Dermis microvascular lymphatic vessel endothelial cell (primary cell): ENCODE data around the gene TMEM135. TPM values are rescaled to one million over a fixed set of nuclear protein-coding genes. Genes with fewer than 3 reads are reported as not detected.
"Not testable (repeated sequence)": the region's sequence is repeated elsewhere in the genome, so short reads cannot be mapped to it uniquely, and the experiment has no call there.

Source experiments
- DNase-seq, 2 donors: peaks; one replicate each; pipeline versions ENCODE4 v3.0.0 to v3.0.0-alpha.2; 2010; ENCODE audit warnings: low read depth in 2 of 2
- total RNA-seq: library from RNA; depleted of rRNA; stranded (reverse); fragments of >200 nt; gene quantifications from 2 replicates; pipeline ENCODE4 v1.2.1, GENCODE V29; 2014

The TMEM135 gene
- total RNA-seq, 1 donor from 2014 or later, result 25.8 TPM

DNA sequence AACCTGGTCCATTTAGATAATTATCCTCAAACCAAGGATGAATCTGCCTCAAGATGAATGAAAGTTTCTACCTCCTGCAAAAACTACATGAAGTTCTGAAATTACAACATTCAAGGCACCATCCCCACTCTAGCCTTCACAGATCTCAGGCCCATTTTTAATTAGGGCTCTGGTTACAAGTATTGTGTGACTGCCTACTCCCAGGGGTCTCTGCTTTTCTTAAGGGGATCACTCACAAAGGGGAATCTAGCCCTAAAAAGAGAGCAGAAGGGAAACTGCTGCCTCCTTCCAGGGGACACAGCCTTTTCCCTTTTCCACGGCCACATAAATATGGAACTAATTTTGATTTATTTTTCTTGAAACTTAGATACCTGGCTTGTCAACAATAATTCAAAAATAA lies 17.4 kb upstream of the TMEM135 start:
- DNase-seq, result no peak

DNA sequence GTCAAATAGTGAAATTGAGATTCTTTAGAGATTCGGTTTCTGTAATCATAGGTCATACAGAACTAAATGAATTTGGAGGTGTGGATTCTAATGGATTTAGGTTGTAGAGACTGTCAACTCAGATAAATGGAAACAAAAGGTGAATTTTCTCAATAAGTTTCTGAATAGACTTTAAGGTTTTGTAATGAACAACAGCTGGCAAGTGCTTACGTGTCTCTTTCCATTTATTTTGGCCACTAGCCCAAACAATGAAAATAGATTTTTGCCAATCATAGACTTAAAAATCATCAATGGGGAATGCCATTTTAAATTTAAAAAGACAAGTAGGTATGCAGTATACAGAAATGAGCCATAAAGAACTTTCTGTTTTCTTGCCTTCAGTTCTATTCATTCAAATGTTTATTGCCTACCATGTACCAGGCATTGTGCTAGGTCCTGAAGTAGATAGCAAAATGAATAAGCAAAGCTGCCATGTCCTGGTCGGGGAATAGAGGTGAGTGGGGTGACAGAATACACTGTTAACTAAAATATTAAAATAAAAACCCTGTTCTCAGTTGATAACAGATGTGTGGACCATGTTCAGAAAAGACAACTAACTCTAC lies 16.9 kb upstream of the TMEM135 start:
- DNase-seq, result peak in 1 of 2 donors; percentile 29

DNA sequence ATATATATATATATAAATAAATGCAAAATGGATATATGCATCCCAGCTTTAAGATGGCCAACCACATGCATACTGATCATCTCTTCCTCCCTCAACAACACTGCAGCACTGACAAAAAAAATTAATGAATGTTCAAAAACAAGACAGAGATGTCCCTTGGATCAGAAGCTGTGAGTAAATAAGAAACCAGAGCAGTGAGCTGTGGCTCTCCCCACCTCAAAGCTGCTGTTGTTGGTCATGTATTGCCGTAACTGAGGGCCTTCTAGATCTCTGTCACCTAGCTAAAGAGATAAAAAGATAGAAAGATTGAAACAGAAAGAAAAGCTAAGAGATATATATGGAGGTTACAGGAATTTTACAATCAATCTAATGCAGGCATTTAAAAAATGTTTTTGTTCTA lies 15.5 kb upstream of the TMEM135 start:
- DNase-seq, result no peak

DNA sequence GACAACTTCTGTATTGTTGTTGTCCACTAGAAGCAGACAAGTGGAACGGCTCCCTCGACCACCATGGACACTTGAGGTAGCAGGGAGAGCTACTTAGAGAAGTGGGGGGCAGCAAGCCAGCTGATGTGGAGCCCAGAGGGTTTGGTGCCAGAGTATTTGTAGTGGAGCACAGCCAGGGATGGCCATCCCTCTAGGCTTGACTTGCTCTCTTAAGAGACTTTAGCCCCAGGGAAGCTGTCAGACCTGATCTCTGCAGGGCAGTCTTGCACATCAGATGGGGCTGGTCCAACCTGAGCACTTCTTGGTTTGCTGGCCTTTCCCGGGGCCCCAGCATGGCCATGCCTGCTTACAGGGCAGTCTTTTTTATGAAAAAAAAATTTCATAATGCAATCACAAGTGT lies 15.0 kb upstream of the TMEM135 start:
- DNase-seq, result no peak

DNA sequence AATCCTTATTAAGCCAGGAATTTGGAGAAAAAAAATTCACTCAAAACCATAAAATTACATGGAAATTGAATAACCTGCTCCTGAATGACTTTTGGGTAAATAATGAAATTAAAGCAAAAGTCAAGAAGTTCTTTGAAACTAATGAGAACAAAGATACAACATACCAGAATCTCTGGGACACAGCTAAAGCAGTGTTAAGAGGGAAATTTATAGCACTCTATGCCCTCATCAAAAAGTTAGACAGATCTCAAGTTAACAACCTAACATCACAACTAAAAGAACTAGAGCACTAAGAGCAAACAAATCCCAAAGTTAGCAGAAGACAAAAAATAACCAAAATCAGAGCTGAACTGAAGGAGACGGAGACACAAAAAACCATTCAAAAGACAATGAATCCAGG lies 11.3 kb upstream of the TMEM135 start:
- not testable (repeated sequence) for DNase-seq

DNA sequence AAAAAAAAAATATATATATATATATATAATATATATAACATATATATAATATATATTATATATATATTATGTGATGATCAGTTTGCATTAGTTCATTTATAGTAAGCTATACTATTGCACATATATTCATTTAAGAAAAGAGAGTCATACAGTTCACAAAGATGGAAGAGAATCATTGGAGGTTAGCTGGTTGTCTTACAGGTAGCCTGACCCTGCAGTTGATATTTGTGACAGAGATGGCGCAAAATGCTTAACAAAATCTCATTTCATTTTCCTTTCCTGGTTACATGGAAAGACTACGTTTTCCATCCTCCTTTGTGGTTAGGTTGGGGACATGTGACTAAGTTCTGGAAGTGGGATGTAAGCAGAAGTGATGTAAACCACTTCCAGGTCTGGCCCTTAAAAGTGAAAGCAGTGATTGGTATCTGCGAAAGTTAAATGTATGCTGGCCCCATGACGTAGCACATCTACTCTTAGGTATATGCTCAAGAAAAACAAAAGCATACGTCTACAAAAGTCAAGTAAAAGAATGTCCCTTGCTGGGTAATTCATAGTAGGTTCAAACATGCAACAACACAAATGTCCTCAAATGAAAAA lies 7.2 kb upstream of the TMEM135 start:
- no peak for DNase-seq

DNA sequence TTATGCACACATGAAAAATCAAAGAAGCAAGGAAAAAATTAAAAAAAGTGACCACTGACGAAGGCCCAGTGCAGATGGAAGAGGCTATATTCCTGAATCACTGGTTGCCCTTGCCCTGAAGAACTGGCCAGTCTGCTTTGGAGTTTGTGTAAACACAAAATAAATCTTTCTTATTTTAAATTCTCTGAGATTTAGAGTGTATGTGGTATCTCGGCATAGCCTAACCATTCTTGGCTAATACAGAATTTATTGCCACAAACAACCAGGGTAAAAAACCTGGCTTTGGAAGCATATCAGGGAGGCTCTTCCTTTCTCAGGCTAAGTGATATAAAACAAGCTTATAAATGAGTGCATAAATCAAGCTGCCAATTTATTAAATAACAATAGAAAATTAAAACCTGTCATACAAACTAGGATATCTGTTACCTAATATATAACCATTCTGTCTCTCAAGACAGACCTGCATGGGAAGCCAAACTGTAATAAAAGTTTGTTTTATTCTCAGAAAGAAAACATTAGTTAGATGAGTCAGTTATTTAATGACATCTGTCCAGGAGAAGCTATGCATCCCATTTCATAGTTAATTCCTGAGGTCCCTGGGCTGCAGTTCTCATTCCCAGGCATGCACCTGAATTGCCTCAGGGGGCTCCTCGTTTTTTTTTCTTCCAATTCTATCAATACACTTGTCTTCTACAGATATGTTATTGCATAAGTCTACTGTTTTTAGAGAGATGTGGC lies 6.1 kb upstream of the TMEM135 start:
- no peak for DNase-seq

DNA sequence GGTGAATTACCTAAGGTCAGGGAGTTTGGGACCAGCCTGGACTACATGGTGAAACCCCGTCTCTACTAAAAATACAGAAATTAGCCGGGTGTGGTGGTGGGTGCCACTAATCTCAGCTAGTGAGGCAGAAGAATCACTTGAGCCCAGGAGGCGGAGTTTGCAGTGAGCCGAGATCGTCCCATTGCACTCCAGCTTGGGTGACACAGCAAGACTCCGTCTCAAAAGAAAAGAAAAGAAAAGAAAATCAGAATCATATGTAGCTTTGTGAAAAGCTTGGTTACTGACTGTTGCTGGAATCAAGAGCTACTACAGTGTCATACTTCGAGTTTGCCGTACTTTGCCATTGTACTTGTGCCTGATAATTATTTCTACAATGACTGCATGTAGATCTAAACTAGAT lies 4.2 kb upstream of the TMEM135 start:
- no peak for DNase-seq

DNA sequence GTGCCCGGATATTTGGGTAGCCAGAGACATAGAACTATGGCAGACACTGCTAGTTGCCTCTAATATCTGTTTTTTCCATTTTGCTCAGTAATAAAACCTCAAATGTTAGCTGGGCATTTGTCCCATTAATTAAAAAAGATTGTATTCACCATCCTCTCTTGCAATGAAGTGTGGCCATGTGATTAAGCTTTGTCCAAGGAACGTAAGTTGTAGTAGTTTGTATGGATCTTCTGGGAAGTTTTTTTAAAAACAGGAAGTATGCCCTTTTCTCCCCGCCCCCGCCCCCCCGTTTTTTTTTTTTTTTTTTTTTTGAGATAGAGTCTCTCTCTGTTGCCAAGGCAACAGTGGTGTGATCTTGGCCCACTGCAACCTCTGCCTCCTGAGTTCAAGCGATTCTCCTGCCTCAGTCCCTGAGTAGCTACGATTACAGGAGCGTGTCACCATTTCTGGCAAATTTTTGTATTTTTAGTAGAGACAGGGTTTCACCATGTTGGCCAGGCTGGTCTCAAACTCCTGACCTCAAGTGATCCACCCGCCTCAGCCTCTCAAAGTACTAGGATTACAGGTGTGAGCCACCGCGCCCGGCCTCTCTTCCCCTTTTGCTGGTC lies 1.7 kb upstream of the TMEM135 start:
- DNase-seq, result no peak

DNA sequence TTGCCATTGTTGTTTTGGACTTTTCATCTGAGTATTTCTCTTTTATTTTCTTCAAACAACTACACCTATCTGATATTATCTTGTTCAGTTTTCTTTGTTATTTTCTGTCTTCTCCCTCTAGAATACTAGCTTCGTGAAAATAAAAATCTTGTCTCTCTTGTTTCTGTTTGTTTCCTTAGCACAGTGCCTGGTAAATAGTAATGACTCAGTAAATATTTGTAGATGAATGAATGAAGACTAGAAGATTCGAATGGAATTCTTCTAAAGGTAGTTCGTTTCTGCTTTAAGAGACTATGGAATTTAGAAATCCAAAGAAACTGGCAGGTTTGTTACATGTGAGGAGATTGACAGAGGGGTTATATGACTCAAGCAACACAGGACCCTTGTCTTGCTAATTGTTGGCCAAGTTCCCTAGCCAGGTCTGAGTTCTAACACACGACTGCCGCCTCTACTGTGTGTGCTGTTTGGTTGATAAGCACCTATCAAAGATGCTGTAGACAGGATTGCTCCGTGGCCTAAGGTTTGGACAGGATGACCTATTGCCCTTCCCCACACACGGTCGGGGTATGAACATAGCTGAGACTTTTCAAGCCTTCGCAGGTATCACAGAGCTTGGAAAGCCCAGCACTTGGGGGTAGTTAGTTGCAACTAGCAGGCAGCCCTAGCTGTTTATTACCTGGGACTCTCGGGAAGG lies 831 bp upstream of the TMEM135 start:
- DNase-seq, result peak in 1 of 2 donors; percentile 23

DNA sequence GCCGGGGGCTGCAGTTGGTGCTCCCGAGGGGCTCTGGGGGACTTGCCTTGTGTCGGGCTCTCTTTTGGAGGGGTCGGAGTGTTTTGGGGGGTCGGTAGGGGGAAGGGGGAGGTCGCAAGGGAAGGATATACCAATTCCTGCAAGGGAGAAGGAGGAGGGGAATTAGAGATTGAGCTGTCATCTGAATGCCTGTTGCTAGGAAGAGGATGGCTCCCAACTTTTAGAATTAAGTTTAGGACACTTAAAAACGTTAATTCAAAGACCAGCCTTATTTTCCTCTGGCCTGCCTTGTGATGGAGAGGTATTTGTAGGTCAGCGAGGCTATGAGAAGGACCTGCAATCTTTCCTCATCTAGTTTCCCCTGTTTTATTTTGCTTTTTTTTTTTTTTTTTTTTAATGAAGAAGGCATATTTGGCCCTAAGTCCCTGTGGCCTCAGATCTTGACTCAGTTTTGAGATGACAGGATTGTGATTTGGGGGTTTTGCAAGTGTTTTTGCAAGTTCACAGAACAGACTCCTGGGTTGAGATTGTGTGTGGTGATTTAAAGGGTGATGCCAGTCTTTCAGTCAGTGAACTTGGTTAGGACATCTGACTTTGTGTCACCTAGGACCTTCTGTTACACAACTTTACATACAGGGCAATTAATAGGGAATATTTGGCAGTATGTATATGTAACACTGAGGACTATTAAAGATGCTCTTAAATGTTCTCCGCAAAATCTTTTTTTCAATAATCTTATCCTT lies 672 bp downstream of the TMEM135 start:
- peak in 1 of 2 donors; percentile 12 for DNase-seq

DNA sequence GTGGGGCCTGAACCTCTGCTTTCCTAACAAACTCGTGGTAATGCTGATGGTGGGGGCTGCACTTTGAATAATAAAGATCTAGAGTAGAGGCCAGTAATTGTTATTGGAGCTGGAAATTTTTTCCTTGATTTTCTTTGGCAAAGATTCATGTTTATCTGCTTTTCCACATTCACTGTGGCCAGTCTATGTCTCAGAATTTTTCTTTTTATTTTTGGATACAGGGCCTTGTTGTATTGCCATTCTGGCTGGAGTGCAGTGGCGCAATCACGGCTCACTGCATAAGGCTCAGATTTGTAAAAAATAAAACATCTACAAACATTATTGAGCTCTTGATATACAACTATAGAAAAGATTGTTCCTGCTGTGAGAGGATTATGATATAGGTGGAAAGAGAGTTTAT lies 1.6 kb downstream of the TMEM135 start:
- peak; percentile 25 to 55 for DNase-seq

DNA sequence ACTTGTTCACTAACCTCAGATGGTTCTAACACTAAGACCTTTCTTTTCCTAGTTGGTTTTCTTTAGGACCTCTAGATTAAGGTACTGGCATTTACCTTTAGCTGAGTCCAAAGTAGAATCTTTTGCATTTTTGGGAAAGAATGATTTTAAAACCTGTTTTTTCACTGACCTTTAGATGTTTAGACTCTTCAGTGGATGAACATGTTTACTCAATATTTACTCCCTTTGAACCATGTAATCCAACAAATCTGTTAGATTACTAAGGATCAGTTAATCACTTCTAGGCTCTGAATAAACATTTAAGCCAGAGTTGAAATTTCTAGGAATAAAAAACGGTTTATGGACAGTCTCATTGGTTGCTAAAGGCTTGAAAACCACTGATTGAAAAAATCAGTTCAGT lies 6.2 kb downstream of the TMEM135 start:
- DNase-seq, result no peak

DNA sequence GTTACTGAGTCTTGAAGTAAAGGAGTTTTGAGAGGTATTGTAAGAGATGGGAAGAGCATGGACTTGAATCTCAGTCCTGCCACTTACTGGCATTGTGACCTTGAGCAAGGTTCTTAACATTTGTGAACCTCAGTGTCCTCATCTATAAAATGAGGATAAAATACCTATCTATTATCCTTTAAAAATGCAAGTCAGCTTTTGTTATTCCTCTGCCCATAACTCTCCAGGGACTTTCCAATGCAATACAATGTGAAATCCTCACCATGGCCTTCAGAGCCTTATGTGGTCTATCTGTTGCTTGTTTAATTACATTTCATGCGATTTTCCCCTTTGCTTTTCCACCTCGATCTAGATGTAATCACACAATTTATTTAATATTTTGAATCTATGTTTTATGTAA lies 9.1 kb downstream of the TMEM135 start:
- DNase-seq, result no peak

DNA sequence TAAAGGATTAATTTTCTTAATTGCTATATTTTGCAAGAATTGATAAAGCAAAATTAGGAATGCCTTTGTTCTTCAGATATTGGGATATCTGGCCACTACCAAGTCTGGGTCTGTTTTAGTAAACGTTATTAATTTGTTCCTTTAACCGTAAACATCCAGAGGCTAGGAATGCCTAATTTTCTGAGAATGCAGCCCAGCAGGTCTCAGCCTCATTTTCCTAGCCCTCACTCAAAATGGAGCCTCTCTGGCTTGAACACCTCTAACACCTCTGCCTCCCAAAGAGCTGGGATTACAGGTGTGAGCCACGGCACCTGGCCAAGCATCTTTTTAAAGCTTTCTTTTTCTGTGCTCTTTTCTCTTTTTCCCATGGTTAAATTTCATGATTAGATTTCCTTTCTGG lies 18.4 kb downstream of the TMEM135 start:
- no peak for DNase-seq

DNA sequence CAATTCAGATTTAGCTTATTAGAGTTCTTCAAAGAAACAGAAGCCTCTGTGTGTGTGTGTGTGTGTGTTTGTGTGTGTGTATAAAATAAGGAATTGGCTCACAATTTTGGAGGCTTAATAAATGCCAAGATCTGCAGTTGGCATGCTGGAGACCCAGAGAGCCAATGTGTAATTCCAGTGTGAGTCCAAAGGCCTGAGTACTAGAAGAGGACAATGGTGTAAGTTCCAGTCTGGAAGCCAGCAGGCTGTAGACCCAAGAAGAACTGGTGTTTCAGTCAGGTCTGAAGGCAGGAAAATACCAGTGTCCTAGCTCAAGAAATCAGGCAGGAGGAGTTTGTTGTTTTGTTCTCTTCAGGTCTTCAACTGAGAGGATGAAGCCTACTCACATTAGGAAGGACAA lies 20.0 kb downstream of the TMEM135 start:
- DNase-seq, result no peak

DNA sequence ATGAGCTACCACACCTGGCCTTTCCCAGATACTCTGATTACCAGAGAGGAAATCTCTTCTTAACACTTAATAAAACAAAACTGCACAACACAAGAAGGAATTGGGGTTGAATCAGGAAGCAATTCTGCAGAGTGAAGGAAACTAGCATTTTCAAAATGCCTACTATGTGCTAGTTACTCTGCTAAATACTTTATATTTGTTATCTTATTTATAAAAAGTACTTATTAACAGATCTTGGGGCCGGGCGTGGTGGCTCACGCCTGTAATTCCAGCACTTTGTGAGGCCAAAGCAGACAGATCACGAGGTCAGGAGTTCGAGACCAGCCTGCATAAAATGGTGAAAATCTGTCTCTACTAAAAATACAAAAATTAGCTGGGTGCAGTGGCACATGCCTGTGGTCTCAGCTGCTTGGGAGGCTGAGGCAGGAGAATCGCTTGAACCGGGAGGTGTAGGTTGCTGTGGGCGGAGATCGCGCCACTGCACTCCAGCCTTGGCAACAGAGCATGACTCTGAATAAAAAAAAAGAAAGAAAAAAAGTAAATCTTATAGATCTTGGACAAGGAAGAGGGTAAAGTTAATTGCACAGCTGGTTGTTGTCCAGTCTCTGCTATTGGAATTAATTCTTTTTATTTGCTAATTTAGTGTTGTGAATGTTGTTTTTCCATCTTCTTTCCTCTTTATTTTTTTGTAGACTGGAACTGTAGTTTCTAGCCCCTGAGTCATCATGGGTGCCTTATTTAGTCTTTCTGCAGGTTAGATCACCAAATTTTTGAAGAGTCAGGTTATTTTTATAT lies 22.1 kb downstream of the TMEM135 start:
- DNase-seq, result no peak

DNA sequence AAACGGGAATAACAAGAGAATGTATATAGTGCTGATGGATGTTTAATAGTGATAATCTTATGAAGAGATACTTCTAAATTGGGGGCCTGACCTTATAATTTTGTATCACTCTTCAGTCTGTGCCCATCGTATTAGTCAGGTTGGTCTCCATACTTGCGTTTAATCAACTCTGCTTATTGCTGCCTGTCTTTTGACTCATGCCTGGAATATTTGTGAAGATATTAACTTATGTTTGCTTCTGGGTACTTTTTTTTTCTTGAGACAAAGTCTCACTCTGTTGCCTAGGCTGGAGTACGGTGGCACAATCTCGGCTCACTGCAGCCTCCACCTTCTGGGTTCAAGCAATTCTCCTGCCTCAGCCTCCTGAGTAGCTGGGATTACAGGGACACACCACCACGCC lies 24.0 kb downstream of the TMEM135 start:
- DNase-seq, result no peak

DNA sequence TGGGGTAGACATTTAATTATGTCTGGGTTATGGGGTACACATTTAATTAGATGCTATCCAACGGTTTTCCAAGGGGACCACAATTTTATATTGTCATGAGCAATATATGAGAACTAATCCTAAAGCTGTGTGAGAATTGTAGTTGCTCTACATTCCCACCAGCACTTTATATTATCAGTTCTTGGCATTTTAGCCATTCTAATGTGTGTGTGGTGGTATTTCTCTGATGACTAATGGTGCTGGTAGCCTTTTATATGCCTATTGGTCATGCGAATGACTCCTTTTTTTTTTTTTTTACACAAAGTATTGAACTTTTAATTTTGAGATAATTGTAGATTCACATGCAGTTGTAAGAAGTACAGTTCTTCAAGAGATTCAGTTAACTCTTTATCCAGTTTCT lies 26.2 kb downstream of the TMEM135 start:
- DNase-seq, result peak in 1 of 2 donors; percentile 6

DNA sequence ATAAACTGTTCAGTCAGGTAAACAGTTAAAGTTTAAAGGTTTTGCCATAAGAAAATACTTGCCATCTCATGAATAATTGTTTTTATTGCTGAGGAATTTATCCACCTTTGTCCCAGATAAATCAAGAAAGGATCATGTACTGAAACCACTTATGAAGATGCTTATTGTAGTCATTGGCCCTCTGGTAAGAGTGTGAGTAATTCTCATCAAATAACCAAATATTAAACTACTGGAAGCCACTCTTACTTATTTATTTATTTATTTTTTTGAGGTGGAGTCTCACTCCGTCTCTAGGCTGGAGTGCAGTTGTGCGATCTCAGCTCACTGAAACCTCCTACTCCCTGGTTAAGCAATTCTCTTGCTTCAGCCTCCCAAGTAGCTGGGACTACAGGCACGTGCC lies 35.1 kb downstream of the TMEM135 start:
- DNase-seq, result no peak
